GM10248 (cell line): ENCODE measurements around the gene IRGQ.

Source experiments
- CTCF ChIA-PET: fragments of 300-600 bp; sonication (Branson Sonifier 250); formaldehyde crosslinking; extraction: SDS; loops from one replicate; lab custom pipeline; 2021; ENCODE audit warnings: antibody characterized with exemption; lab: Yijun Ruan, JAX
- POLR2A ChIA-PET: fragments of 350-650 bp; sonication (Branson Sonifier 250); formaldehyde crosslinking; extraction: SDS; loops from one replicate; lab custom pipeline; 2020; ENCODE audit warnings: antibody characterized with exemption; lab: Yijun Ruan, JAX
- DNase-seq: peaks from one replicate; pipeline ENCODE4 v3.0.0; 2012; ENCODE audit errors: extremely low spot score
- TF ChIP-seq, protein P1 (sequence below): IDR thresholded peaks from 2 replicates; pipeline ENCODE4 v1.5.1; 2012; ENCODE audit warnings: mild to moderate bottlenecking, low read depth; ENCODE audit errors: extremely low read depth, missing control alignments, control extremely low read depth

IRGQ gene

GRCh38 chr19:43619262-43620060 lies 23.5 kb upstream of the IRGQ start, which contains the start of gene ZNF428:
TSS of gene ZNF428 (minus strand) at chr19:43619629. CDS start at chr19:43614304, 5,325 bp downstream.
- CTCF ChIA-PET: interaction anchor here (0.7 kb wide), 1 partner anchor 64 kb away, joined by 3 read pairs; no protein-coding TSS in a partner anchor
- DNase-seq: peak; percentile 93
- TF ChIP-seq, protein P1, sequence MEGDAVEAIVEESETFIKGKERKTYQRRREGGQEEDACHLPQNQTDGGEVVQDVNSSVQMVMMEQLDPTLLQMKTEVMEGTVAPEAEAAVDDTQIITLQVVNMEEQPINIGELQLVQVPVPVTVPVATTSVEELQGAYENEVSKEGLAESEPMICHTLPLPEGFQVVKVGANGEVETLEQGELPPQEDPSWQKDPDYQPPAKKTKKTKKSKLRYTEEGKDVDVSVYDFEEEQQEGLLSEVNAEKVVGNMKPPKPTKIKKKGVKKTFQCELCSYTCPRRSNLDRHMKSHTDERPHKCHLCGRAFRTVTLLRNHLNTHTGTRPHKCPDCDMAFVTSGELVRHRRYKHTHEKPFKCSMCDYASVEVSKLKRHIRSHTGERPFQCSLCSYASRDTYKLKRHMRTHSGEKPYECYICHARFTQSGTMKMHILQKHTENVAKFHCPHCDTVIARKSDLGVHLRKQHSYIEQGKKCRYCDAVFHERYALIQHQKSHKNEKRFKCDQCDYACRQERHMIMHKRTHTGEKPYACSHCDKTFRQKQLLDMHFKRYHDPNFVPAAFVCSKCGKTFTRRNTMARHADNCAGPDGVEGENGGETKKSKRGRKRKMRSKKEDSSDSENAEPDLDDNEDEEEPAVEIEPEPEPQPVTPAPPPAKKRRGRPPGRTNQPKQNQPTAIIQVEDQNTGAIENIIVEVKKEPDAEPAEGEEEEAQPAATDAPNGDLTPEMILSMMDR: no peak
- POLR2A ChIA-PET: no interaction called here

- POLR2A ChIA-PET: no interaction called here
- DNase-seq: peak; percentile 74
- CTCF ChIA-PET: interaction anchor here (0.7 to 2.1 kb wide), 2 partner anchors 34 to 64 kb away, joined by 3 to 4 read pairs; no protein-coding TSS in a partner anchor
- TF ChIP-seq, protein P1: no peak
Observed at GRCh38 chr19:43618921-43619261, 23.0 kb upstream of the IRGQ start.

- CTCF ChIA-PET: interaction anchor here (1.0 to 2.1 kb wide), 4 partner anchors 11 to 81 kb away, joined by 3 to 4 read pairs (median 4); no protein-coding TSS in a partner anchor
- no peak for DNase-seq
- POLR2A ChIA-PET: no interaction called here
- TF ChIP-seq, protein P1: no peak
Observed at GRCh38 chr19:43616954-43617353, 21.0 kb upstream of the IRGQ start.

DNA sequence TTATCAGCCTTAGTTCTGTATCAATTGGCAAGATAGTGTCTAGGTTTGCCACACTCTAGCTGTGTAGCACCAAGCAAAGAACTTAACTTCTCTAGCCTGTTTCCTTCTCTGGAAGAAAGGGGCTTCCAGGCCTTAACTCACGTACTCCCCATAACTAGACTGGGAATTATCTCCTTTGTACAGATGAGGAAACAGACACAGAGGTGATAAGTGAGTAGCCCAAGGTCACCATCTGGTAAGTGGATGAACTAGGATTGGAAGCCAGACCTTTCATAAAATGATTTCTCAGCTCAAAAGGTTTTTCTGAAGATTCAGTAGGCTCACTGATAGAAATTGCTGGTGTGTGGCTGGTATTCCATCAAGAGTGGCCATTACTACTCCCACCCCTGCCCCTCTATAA lies 20.4 kb upstream of the IRGQ start:
- ChIA-PET CTCF (interaction anchor here (1.2 kb wide), 1 partner anchor 61 kb away, joined by 6 read pairs; no protein-coding TSS in a partner anchor), POLR2A (no interaction called here)
- no peak for DNase-seq
- TF ChIP-seq, protein P1: no peak

- TF ChIP-seq, protein P1: no peak
- POLR2A ChIA-PET: no interaction called here
- CTCF ChIA-PET: no interaction called here
- DNase-seq: no peak
Observed at GRCh38 chr19:43612374-43612773, 16.4 kb upstream of the IRGQ start.

DNA sequence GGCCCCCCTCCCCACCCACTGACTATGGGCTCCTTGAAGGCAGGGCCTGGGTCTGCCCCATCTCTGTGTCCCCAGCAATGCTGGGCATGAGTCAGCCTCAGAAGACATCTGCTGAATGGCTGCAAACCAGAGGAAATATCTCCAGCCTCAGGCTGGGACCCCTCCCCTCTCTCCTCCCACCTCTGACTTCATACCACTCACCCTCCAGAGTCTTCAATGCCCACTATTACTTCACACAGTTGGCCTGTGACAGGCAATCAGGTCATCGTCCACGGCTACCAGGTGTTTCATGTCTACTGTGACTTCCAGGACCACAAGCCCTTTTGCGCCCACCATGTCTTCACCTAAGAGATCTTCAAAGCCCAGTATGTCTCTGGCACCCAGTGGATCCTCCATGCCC lies 15.9 kb upstream of the IRGQ start, which contains the start of gene SRRM5:
SRRM5 (plus strand) TSS at position 301 of the 400 bp plus-strand sequence; CDS start at position 335, 34 bp downstream.
- DNase-seq: no peak
- POLR2A ChIA-PET: interaction anchor here (0.7 kb wide), 1 partner anchor 86 kb away, joined by 3 read pairs; no protein-coding TSS in a partner anchor
- CTCF ChIA-PET: interaction anchor here (1.4 kb wide), 1 partner anchor 12 kb away, joined by 3 read pairs; no protein-coding TSS in a partner anchor
- TF ChIP-seq, protein P1: no peak
